GM18502 (cell line): Measurements from ENCODE around the gene RNASE7.
"Not testable (repeated sequence)": the region's sequence is repeated elsewhere in the genome, so short reads cannot be mapped to it uniquely, and the experiment has no call there.

Source experiments
- ATAC-seq: cut with Tn5 transposase; IDR thresholded peaks from one replicate; pipeline ENCODE4 v1.9.1; 2021; ENCODE audit warnings: mild to moderate bottlenecking; ENCODE audit not compliant: unreplicated experiment, poor library complexity

Gene RNASE7

GRCh38 chr14:21041676-21042433 lies at the start of gene RNASE7:
Gene RNASE7 (plus strand): TSS chr14:21042362. CDS start chr14:21042993, 631 bp downstream.
- ATAC-seq = no peak

- no peak for ATAC-seq
Observed at GRCh38 chr14:20996521-20996920, 45.6 kb upstream of the RNASE7 start.

- ATAC-seq = no peak
Observed at GRCh38 chr14:20997115-20997514, 45.0 kb upstream of the RNASE7 start.

DNA sequence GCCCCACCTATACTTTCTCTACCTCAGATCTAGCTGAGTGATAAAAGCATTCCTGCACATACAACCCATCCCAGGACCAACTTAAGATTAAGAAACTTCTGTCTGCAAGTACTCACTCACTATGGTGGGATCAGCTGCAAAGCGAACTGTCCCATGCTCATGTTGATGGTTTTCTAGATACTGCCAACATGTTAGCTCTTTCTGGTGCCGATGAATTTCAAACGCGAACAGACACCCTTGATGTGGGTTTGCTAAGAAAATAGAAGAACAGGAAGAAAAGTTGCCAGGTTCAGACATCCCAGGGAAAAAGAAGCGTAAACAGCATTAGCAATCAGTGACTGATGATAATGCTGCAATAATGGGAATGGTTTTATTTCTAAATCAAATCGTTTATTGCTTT lies 44.6 kb upstream of the RNASE7 start:
- no peak for ATAC-seq

DNA sequence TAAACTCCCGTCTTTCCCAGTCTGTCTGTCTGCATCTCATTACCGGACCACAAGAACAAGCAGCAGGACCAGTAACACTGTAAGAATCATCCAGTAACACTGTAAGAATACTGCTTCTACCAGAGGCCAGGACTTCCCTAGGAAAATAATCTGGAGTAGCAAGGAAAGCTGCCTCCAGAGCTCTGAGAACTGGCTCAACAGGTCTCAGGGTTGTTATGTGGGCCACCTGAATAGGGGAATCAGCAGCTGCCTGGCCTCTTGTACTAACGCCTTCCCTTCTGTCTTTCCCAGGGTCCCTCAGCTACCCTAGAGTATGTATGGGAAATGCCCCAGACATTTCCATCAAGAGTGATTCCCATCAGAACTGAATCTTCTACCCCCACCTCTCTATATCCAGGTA lies 44.0 kb upstream of the RNASE7 start:
- no peak for ATAC-seq

DNA sequence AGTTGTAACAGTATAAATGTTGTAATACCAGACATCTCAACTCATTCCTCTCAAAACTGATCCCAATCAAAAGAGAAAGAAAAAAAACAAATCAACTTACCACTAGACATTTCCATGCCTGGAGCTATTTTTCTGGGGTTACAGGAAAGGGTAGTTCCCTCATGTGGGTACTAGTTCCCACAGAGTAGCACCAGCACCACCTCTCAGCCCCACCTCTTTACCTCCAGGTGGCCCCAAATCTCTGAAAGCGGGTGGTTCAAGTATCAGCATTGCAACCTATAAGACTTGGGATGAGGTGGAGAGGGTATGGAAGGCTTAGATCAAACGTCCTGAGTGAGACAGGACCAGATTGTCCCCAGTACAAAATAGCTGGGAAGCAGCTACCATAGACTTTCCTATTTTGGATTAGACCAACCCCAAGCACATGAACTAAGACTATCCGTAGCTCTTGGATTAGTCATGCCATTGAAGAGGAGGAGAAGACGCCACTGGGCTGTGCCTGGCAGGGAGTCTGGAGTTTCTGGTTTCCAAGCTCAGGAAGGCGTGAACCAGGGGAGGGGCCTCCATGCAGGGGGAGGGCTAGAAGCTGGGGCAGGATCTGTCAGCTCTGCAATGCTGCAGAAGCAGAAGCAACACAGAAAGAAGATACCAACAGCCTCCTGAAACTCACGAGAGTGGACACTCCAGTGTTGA lies 43.3 kb upstream of the RNASE7 start, which contains the start of gene SLC39A2:
Gene SLC39A2, plus strand, starts transcription at position 620 of the 693 bp plus-strand sequence. CDS start 154 bp downstream, outside the sequence.
- no peak for ATAC-seq

GRCh38 chr14:20999591-20999990 lies 42.6 kb upstream of the RNASE7 start:
- ATAC-seq = no peak

DNA sequence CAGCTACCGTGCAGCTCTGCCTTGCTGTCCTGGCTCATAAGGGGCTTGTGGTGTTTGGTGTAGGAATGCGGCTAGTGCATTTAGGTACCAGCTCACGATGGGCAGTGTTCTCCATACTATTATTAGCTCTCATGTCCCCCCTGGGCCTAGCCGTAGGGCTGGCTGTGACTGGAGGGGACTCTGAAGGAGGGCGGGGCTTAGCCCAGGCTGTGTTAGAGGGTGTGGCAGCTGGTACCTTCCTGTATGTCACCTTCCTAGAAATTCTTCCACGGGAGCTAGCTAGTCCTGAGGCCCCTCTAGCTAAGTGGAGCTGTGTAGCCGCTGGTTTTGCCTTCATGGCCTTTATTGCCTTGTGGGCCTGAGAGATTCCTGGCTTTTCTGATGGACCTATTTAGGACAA lies 40.9 kb upstream of the RNASE7 start:
- ATAC-seq = no peak

DNA sequence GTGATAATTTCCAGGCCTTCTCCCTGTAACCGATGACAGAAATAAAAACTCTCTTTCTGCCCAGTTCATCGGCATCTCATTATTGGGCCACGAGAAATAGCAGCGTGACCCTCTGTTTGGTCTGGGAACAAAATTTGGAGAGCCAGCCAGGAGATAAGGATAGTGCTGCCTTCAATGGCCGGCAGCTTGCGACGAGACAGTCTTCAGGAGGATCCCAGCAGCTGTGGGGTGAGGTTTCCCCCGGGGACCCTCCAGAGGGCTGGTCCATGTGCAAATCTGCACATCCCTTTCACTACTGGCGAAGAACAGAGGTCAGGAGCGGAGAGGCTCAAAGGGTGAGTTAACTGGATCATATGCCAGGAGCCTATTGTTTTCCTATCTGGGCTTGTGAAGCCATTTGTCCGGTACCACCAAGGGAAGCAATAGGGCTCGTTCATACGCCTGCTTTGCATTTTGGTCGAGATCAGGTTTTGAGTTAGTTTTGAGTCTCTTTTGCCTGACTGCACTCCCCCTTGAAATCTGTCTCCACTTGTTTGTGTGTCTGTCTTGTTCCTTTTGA lies 38.3 kb upstream of the RNASE7 start:
- ATAC-seq = no peak

- ATAC-seq = not testable (repeated sequence)
Observed at GRCh38 chr14:21009721-21010120, 32.4 kb upstream of the RNASE7 start.

- no peak for ATAC-seq
Observed at GRCh38 chr14:21011136-21011535, 31.0 kb upstream of the RNASE7 start.

- no peak for ATAC-seq
Observed at GRCh38 chr14:21014761-21015190, 27.4 kb upstream of the RNASE7 start.

DNA sequence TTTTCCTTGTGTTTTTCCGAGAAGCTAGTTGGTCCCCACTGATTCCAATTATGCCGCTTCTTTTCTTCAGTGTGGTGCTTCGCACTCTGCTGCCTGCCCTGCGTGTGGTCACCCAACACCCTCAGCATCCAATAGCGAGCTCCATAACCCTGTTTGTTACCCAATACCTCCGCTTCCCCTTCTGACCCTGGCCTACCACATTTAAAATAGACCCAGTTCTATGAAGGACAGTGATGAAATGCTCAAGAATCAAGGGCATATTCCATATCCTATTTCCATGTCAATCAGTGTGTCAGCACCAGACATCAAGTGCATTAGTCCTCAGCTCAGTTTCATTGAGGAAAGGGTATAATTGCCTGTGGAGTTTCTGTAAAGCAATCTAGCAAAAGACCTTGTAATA lies 26.9 kb upstream of the RNASE7 start:
- ATAC-seq = no peak

- ATAC-seq = no peak
Observed at GRCh38 chr14:21016413-21017190, 25.6 kb upstream of the RNASE7 start.

DNA sequence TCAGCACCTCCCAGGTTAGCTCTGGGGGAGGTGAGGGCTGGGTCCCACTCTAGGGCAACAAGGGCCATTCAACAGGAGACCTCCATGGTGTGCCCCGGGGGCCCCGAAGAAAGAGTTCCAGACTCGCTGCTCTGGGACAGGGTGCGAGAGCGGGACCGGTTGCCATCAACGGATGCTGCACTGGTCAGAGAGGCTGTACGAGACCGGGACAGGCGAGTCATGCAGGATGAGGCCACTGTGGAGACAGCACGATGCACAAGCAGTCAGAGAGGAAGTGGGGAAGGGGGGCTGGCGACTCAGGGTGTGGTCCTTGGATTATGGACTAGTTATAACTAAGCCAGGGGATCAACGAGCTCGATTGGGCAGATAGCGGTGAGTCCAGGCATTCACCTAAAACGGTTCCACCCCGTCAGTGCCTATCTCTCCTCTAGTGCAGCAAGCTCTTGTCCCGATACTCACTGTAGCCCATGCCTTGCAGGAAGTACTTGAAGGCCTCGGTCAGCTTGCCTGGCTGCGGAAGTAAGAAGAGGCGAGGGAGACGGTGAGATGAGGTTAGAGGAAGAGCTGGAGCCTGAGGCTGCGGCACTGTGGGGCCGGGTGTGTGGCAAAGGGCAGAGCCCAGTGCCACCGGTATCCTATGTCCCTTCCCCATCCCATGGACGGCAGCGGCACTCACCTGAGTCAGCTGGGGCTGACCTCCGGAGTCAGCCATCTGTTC lies 24.5 kb upstream of the RNASE7 start:
- ATAC-seq = no peak

DNA sequence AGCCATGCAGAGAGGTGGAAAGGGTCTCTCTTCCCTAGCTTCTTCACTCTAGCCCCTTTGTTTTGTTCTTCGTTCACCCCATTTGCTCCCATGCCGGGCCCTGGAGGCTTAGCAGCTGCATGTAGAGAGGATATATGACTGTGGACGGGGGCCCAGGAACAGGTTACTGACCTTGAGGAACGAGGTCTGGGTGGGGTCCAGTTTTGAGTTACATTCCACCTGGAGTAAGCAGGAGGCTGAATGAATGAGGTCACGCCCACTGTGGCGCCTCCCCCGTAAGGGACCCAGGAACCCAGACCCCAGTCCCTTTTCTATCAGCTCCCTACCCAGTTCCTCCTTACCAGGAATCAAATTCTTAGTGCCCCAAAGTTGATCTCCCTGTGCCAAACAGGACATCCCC lies 23.9 kb upstream of the RNASE7 start:
- ATAC-seq = no peak

- ATAC-seq = no peak
Observed at GRCh38 chr14:21018781-21019180, 23.4 kb upstream of the RNASE7 start.

DNA sequence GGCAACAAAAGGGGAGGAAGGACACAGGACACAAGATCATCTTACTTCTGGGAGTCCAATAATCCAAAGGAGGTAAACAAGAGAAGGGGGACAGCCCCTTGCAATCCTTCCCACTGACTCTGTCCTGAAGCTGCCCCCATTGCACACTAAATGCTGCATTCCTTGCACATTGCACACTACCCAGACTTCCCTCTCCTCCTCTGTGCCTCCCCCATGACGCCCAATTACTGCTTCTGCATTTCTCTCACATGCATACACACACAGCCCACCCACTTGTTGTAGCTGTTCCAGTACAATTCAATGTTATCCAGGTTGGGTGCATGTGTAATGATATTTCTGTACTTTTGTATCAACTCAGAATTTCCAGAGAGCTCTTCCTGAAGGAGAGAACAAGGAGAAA lies 22.8 kb upstream of the RNASE7 start:
- no peak for ATAC-seq

- ATAC-seq = no peak
Observed at GRCh38 chr14:21020977-21021545, 21.1 kb upstream of the RNASE7 start.

- ATAC-seq = no peak
Observed at GRCh38 chr14:21022686-21023085, 19.5 kb upstream of the RNASE7 start.
